GM12891 (cell line): ENCODE data around the gene NKAIN2.

Source experiments
- PAX5 ChIP-seq: IDR thresholded peaks from 2 replicates; pipeline ENCODE4 v1.6.1; 2011; ENCODE audit warnings: low read length, moderate library complexity, mild to moderate bottlenecking; ENCODE audit not compliant: insufficient read depth, severe bottlenecking
- POLR2A ChIP-seq: IDR thresholded peaks from 2 replicates; pipeline ENCODE4 v1.6.1; 2011; ENCODE audit warnings: low read depth, low read length, control low read depth
- POU2F2 ChIP-seq: IDR thresholded peaks from 2 replicates; pipeline ENCODE4 v1.6.1; 2011; ENCODE audit warnings: low read depth, mild to moderate bottlenecking, control low read depth, low read length, moderate library complexity
- TAF1 ChIP-seq: IDR thresholded peaks from 2 replicates; pipeline ENCODE4 v1.6.1; 2011; ENCODE audit warnings: low read depth, low read length, control low read depth

DNA sequence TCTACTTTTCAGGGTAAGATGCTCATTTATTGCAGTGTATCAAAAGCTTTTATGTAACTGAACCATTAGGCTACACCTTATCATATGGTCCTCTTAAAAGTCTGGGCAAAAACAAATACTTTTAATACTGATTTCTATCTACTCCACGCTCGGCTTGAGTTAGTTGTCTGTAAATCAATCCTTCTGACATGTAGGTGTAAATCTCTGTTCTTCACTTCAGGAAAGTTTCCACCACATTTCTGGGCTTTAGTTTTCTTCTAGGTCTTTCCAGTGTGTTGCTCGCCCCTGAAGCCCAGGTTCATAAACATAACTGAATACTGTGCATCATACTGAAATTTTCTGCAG is 1069.4 kb downstream of the NKAIN2 start:
- no peak for TF ChIP-seq PAX5
- no peak for TF ChIP-seq POLR2A
- TF ChIP-seq TAF1: no peak
- no peak for TF ChIP-seq POU2F2
